Neural crest cell (in vitro differentiated cells): ENCODE results near the gene EPM2AIP1. TPM values are rescaled to one million over a fixed set of nuclear protein-coding genes. Genes with fewer than 3 reads are reported as not detected.

Experiments used
- DNase-seq: peaks from one replicate; pipeline ENCODE4 v3.0.0; 2021; ENCODE audit warnings: low read depth, mixed read lengths, low spot score
- H3K27ac Mint-ChIP-seq: one replicate; pipeline ENCODE4 v1.8.0; 2021; ENCODE audit warnings: mild to moderate bottlenecking, mixed read lengths; ENCODE audit not compliant: unreplicated experiment
- H3K27me3 Mint-ChIP-seq: 2 replicates; pipeline ENCODE4 v1.8.0; 2021; ENCODE audit warnings: low read depth, mild to moderate bottlenecking, mixed read lengths
- H3K36me3 Mint-ChIP-seq: 2 replicates; pipeline ENCODE4 v1.8.0; 2021; ENCODE audit warnings: low read depth, mild to moderate bottlenecking, mixed read lengths
- H3K4me1 Mint-ChIP-seq: 2 replicates; pipeline ENCODE4 v1.8.0; 2021; ENCODE audit warnings: mixed read lengths
- H3K4me3 Mint-ChIP-seq: one replicate; pipeline ENCODE4 v1.8.0; 2021; ENCODE audit warnings: mild to moderate bottlenecking, mixed read lengths
- H3K9me3 Mint-ChIP-seq: 2 replicates; pipeline ENCODE4 v1.8.0; 2021; ENCODE audit warnings: mixed read lengths
- total RNA-seq: library from RNA; stranded (reverse); gene quantifications from 2 replicates; pipeline ENCODE4 v1.2.1, GENCODE V29; 2021
- TF ChIP-seq, protein P1 (sequence below): fragments of 200-600 bp; sonication (generic); conservative IDR thresholded peaks from 2 replicates; pipeline ENCODE4 v1.5.0; 2021; ENCODE audit warnings: antibody characterized with exemption, mild to moderate bottlenecking

EPM2AIP1 gene
- total RNA-seq, 1 donor from 2014 or later, result 30.1 TPM

DNA sequence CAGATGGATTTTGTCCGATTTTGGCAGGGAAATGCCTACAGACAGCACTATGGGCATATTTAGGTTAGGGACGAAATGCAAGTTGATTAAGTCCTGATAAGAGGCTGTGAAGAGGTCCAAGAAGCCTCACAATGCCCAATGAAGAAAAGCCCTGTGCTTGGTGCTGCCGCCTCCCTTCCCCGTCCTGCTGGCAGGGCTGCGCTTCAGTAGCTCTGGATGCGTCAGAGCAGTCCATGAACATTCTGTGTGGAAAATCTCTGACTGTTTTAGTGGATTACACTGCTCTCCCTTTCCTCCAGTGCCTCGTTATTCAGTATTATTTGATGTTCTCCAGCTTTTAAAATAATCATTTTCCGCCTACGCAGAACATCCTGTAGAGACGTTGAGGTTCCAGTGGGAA is 40.0 kb upstream of the EPM2AIP1 start:
- no peak overlapping the region for H3K4me3 Mint-ChIP-seq

DNA sequence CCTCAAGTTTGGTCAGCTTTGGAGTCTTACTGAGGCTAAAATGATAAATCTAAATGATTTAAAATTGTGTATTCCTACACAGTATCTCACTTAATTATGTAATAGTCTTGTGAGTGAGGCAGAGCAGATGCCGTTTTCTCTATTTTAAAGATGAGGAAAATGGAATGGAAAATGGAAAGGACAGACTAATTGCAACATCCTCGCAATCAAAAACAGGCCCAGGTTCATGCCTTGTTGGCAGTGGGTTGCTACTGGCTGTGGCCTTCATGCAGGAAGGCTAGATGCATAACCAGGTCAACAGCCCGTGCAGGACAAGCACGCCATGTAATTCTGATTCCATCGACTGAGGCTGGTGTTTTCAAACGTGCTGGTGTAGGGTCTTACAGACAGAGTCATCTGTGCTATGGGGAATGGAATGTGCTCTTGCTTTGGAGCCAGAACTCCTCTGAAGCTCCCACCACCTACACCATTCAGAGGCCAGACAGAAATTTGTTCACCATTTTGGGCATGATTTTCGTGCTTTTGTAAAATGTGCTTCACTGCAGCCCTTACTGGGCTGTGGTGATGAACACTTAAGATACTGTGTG is 38.3 kb upstream of the EPM2AIP1 start:
- peaks cover 39% of the 10 kb centered on the region for H3K36me3 Mint-ChIP-seq
- H3K4me3 Mint-ChIP-seq, result no peak overlapping the region
- H3K27ac Mint-ChIP-seq, result no peak overlapping the region
- H3K27me3 Mint-ChIP-seq, result no peaks in the 10 kb centered on the region
- TF ChIP-seq, protein P1, sequence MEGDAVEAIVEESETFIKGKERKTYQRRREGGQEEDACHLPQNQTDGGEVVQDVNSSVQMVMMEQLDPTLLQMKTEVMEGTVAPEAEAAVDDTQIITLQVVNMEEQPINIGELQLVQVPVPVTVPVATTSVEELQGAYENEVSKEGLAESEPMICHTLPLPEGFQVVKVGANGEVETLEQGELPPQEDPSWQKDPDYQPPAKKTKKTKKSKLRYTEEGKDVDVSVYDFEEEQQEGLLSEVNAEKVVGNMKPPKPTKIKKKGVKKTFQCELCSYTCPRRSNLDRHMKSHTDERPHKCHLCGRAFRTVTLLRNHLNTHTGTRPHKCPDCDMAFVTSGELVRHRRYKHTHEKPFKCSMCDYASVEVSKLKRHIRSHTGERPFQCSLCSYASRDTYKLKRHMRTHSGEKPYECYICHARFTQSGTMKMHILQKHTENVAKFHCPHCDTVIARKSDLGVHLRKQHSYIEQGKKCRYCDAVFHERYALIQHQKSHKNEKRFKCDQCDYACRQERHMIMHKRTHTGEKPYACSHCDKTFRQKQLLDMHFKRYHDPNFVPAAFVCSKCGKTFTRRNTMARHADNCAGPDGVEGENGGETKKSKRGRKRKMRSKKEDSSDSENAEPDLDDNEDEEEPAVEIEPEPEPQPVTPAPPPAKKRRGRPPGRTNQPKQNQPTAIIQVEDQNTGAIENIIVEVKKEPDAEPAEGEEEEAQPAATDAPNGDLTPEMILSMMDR, result no peak
- no peak for DNase-seq
- H3K9me3 Mint-ChIP-seq, result peaks cover 4% of the 10 kb centered on the region
- H3K4me1 Mint-ChIP-seq, result no peaks in the 10 kb centered on the region

More for the DNA sequence above, 40.0 kb upstream of the EPM2AIP1 start:
- no peak overlapping the region for H3K27ac Mint-ChIP-seq
- H3K36me3 Mint-ChIP-seq, result peaks cover 45% of the 10 kb centered on the region
- no peaks in the 10 kb centered on the region for H3K27me3 Mint-ChIP-seq
- no peak for DNase-seq
- no peaks in the 10 kb centered on the region for H3K4me1 Mint-ChIP-seq
- TF ChIP-seq, protein P1, result no peak
- H3K9me3 Mint-ChIP-seq, result peaks cover 13% of the 10 kb centered on the region

DNA sequence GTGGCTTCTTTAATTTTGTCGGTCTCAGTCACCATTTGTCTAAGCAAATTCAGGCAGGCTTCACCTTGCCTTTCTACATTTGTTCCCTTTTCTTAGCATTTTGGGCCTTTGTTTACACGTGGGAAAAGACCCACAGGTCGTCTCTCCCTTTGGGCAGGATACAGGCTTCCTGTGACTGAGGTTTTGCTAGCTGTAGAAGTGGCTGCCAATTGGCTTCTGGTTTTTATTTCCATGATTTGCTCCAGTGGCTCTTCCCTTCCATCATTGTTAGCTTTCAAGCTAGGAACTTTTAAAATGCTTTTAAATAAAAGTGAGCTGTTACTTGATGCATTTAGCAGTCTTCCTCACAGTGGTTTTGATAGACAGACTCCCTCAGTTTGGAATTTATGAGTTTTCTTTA is 37.7 kb upstream of the EPM2AIP1 start:
- TF ChIP-seq, protein P1, result no peak
- peaks cover 4% of the 10 kb centered on the region for H3K9me3 Mint-ChIP-seq
- no peak for DNase-seq
- H3K36me3 Mint-ChIP-seq, result peaks cover 38% of the 10 kb centered on the region
- H3K27ac Mint-ChIP-seq, result no peak overlapping the region
- no peaks in the 10 kb centered on the region for H3K4me1 Mint-ChIP-seq
- no peaks in the 10 kb centered on the region for H3K27me3 Mint-ChIP-seq
- H3K4me3 Mint-ChIP-seq, result no peak overlapping the region

DNA sequence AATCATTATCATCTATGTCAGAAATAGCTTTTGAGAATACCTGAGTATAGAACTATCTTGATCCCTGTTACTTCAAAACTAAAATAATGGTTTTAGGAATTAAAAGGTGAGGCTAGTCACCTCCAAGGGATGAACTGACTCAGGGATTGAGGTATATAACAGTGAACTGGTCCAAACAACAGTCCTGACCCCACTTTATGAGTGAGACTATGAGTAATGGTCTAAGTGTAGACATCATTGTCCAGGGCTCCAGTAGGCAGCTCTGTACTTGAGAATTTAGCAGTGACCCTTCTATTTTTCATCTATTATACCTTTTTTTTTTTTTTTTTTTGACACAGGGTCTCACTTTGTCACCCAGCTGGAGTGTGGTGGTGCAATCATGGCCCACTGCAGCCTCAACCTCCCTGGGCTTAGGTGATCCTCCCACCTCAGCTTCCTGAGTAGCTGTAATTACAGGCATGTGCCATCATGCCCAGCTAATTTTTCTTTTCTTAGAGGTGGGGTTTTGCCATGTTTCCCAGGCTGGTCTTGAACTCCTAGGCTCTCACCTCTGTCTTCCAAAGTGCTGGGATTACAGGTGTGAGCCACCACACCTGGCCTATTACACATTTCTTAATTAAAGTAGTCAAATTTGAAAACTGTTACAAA is 36.7 kb upstream of the EPM2AIP1 start:
- no peaks in the 10 kb centered on the region for H3K4me1 Mint-ChIP-seq
- no peaks in the 10 kb centered on the region for H3K27me3 Mint-ChIP-seq
- peaks cover 33% of the 10 kb centered on the region for H3K36me3 Mint-ChIP-seq
- peaks cover 5% of the 10 kb centered on the region for H3K9me3 Mint-ChIP-seq
- DNase-seq, result no peak
- no peak overlapping the region for H3K4me3 Mint-ChIP-seq
- H3K27ac Mint-ChIP-seq, result no peak overlapping the region
- TF ChIP-seq, protein P1, result no peak

DNA sequence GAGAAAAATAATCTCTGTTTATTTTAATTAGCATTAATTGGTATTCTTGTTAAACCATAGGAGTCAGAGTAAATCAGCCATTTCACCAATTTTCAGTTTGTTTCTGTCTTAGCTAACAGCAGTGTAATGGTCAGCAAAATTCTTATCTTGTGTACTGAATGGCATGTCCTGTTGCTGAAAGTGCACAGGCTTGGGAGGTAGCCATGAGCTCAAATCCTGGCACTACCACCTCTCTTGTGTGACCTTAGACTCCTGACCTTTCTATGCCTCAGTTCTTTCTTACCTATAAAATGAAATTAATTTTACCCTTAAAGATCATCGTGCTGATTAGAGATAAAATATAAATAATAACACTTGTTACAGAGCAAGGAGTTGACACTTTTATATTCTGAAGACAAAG is 36.2 kb upstream of the EPM2AIP1 start:
- Mint-ChIP-seq H3K27ac (no peak overlapping the region), H3K4me3 (no peak overlapping the region), H3K9me3 (peaks cover 6% of the 10 kb centered on the region), H3K4me1 (no peaks in the 10 kb centered on the region), H3K27me3 (no peaks in the 10 kb centered on the region), H3K36me3 (peaks cover 35% of the 10 kb centered on the region)
- no peak for DNase-seq
- TF ChIP-seq, protein P1, result no peak
